H1 (cell line): Measurements from ENCODE around the gene TFCP2. TPM values are rescaled to one million over a fixed set of nuclear protein-coding genes. Genes with fewer than 3 reads are reported as not detected.

Experiments
- HDAC2 ChIP-seq, 2 experiments: fragments of 300-600 bp in 1 of 2; sonication (generic) in 1 of 2; IDR thresholded peaks; 2 replicates each; pipeline ENCODE4 v1.6.1; 2011 to 2012; ENCODE audit warnings: low read depth in 2 of 2, low read length in 2 of 2, mild to moderate bottlenecking in 2 of 2, moderate library complexity in 2 of 2, borderline replicate concordance in 1 of 2, inconsistent platforms in 1 of 2
- KDM1A ChIP-seq: fragments of 200-600, 300-600 bp; sonication (generic); IDR thresholded peaks from 2 replicates; pipeline ENCODE4 v1.7.1; 2016; ENCODE audit warnings: mild to moderate bottlenecking, low read length, borderline replicate concordance
- polyA plus RNA-seq, 7 experiments: library from polyadenylated mRNA; depleted of rRNA in 3 of 7; stranded (reverse) in 5 of 7; unstranded in 2 of 7; fragments of >200 nt in 5 of 7; fragments of 200-250 nt in 2 of 7; gene quantifications; 1 replicate in 5 of 7; 2 replicates in 1 of 7; 4 replicates in 1 of 7; pipeline versions ENCODE4 v1.2.1 to v1.2.3, GENCODE V29; 2011 to 2013; ENCODE audit warnings: missing spikeins in 2 of 7, mixed read lengths in 2 of 7
- total RNA-seq: library from RNA; stranded (reverse); fragmentation: NEBNext Ultra II Directional; extraction: Animal tissue kit (Norgen Biotek cat#: 25700); gene quantifications from 2 replicates; pipeline ENCODE4 v1.2.1, GENCODE V29; 2021
- TF ChIP-seq, protein P1 (sequence below): fragments of 300-600 bp; sonication (generic); IDR thresholded peaks from 2 replicates; pipeline ENCODE4 v1.7.1; 2012; ENCODE audit warnings: low read length, moderate library complexity, mild to moderate bottlenecking, inconsistent platforms; ENCODE audit not compliant: insufficient replicate concordance

The TFCP2 gene
- total and polyA plus RNA-seq, 2 of the 8 experiments (the other 6 are each of a cell fraction or from before 2014, with no cell fraction given): 19.8 to 49.2 TPM

DNA sequence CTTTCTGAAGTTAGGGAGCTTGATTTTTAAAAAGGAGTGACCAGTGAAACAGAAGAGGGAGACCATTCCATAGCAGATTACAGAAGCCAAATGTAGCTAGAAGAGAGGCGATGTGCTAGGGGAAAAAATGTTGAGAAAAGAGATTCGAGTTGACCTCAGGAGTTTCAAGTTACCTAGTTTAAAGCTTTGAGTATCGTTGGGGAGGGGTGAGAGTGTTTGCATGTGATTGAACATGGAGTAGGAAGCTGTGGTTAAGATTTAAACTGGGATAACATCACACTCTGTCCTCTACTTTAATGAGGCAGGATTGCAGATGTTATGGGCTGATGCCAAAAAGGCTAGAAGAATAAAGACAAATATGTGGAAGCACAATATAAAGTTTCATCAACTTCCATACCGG is 121.1 kb downstream of the TFCP2 start (continued):
- TF ChIP-seq, protein P1, sequence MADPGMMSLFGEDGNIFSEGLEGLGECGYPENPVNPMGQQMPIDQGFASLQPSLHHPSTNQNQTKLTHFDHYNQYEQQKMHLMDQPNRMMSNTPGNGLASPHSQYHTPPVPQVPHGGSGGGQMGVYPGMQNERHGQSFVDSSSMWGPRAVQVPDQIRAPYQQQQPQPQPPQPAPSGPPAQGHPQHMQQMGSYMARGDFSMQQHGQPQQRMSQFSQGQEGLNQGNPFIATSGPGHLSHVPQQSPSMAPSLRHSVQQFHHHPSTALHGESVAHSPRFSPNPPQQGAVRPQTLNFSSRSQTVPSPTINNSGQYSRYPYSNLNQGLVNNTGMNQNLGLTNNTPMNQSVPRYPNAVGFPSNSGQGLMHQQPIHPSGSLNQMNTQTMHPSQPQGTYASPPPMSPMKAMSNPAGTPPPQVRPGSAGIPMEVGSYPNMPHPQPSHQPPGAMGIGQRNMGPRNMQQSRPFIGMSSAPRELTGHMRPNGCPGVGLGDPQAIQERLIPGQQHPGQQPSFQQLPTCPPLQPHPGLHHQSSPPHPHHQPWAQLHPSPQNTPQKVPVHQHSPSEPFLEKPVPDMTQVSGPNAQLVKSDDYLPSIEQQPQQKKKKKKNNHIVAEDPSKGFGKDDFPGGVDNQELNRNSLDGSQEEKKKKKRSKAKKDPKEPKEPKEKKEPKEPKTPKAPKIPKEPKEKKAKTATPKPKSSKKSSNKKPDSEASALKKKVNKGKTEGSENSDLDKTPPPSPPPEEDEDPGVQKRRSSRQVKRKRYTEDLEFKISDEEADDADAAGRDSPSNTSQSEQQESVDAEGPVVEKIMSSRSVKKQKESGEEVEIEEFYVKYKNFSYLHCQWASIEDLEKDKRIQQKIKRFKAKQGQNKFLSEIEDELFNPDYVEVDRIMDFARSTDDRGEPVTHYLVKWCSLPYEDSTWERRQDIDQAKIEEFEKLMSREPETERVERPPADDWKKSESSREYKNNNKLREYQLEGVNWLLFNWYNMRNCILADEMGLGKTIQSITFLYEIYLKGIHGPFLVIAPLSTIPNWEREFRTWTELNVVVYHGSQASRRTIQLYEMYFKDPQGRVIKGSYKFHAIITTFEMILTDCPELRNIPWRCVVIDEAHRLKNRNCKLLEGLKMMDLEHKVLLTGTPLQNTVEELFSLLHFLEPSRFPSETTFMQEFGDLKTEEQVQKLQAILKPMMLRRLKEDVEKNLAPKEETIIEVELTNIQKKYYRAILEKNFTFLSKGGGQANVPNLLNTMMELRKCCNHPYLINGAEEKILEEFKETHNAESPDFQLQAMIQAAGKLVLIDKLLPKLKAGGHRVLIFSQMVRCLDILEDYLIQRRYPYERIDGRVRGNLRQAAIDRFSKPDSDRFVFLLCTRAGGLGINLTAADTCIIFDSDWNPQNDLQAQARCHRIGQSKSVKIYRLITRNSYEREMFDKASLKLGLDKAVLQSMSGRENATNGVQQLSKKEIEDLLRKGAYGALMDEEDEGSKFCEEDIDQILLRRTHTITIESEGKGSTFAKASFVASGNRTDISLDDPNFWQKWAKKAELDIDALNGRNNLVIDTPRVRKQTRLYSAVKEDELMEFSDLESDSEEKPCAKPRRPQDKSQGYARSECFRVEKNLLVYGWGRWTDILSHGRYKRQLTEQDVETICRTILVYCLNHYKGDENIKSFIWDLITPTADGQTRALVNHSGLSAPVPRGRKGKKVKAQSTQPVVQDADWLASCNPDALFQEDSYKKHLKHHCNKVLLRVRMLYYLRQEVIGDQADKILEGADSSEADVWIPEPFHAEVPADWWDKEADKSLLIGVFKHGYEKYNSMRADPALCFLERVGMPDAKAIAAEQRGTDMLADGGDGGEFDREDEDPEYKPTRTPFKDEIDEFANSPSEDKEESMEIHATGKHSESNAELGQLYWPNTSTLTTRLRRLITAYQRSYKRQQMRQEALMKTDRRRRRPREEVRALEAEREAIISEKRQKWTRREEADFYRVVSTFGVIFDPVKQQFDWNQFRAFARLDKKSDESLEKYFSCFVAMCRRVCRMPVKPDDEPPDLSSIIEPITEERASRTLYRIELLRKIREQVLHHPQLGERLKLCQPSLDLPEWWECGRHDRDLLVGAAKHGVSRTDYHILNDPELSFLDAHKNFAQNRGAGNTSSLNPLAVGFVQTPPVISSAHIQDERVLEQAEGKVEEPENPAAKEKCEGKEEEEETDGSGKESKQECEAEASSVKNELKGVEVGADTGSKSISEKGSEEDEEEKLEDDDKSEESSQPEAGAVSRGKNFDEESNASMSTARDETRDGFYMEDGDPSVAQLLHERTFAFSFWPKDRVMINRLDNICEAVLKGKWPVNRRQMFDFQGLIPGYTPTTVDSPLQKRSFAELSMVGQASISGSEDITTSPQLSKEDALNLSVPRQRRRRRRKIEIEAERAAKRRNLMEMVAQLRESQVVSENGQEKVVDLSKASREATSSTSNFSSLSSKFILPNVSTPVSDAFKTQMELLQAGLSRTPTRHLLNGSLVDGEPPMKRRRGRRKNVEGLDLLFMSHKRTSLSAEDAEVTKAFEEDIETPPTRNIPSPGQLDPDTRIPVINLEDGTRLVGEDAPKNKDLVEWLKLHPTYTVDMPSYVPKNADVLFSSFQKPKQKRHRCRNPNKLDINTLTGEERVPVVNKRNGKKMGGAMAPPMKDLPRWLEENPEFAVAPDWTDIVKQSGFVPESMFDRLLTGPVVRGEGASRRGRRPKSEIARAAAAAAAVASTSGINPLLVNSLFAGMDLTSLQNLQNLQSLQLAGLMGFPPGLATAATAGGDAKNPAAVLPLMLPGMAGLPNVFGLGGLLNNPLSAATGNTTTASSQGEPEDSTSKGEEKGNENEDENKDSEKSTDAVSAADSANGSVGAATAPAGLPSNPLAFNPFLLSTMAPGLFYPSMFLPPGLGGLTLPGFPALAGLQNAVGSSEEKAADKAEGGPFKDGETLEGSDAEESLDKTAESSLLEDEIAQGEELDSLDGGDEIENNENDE: no peak
- no peak for TF ChIP-seq KDM1A
- TF ChIP-seq HDAC2 (IDR thresholded peaks at IDR 0.05; ENCODE audit: borderline replicate concordance in 1 of 2, low read depth in 2 of 2, low read length in 2 of 2): no peak
